GM20431 (cell line): ENCODE measurements around the gene CTDSPL.

ENCODE experiments used
- in situ Hi-C: fragments of 300-500 bp; cut with MseI, MboI; formaldehyde crosslinking; loops from one replicate; pipeline ENCODE4 v1.15.0; 2020; ENCODE audit warnings: low sequenced_read_pairs; ENCODE audit not compliant: unreplicated experiment

The CTDSPL gene

DNA sequence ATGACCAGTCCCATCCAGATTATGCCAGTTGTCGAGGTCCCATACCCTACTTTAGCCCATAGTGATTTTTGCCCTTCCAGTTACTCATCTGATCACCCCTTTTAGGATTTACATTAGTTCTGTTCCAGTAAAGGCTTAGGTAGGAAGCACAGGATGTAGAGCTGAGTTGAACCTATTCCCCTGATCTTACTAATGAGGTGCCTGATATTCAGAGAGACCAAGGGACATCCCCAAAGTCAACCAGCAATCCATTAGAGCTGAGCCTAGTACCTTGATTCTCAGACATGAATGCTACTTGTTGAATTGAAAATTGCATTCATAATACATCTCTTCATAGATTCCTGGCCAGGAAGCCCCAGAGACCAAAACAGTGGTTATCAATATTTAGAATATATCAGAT, 24.7 kb downstream of the CTDSPL start:
- in situ Hi-C loops: no loop called here

GRCh38 chr3:37887062-37887461, 25.4 kb downstream of the CTDSPL start:
- in situ Hi-C loops: no loop called here

DNA sequence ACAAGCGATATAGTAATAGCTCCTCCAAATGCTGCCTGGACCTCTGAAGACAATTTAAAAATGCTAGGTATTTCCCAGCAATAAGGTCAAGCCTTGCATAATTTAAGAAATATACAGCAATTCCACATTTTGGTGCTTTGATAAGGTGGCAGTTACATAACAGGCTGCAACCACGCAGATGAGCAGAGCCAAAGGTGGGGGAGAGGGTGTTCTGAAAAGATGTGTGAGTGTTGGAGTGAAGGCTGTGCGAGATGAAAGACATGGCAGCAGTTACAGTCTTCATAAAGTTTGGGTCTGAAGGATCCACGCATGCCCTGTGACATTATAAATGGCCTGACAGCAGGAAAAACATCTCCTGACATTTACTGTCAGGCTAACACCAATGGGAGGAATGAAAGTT, 26.1 kb downstream of the CTDSPL start:
- in situ Hi-C loops: no loop called here

GRCh38 chr3:37888421-37888820, 26.7 kb downstream of the CTDSPL start:
- in situ Hi-C loops: no loop called here

- in situ Hi-C loops: no loop called here
Observed at GRCh38 chr3:37890522-37890921, 28.8 kb downstream of the CTDSPL start.

DNA sequence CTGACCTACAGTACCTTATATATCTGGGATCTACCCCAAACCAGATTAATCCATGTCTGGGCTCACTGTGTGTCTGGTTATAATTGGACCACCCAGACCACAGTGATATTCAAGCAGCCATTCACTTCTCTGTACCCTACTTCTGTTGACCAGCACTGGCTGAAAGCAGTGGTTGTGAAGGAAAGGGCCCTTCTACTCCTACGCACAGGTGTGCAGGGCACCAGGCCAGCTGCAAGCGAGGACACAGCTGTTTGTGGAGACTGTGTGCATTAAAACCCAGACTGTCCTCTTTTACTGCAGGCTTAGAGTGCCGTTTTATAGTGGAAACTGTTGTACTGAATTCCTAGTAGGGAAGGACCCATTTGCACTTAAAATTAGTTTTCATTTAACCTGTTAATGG, 29.5 kb downstream of the CTDSPL start:
- in situ Hi-C loops: no loop called here

DNA sequence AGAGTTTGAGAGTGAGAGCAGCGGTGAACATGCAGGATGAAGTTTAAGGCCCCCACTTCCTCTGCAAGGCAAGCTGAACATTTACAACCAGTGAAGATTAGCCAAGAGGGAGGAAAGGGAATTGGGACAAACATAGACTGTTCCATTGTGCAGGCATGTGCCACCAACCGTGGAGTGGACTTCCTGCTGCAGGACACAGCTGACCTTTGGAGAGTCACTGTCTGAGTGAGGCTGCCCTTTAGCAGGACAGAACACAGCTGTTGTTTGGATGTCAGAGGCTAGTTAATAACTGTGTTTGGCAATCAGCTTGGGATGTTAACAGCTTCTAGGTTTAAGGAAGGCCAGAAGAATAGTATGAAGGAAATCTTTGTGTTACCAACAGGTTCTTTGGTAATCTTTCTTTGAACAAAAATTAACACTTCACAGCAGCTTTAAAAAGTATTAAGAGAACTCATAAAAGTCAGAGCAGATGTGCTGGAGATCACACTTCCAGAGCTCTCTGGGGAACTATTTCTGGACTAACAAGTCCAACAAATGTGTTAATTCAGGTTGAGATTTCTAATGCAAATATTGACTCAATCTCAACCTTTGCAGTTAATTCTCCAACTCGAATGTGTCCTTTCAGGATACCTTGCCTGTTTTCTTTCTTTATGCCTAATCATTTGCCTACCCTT, 31.4 kb downstream of the CTDSPL start:
- in situ Hi-C loops: no loop called here

DNA sequence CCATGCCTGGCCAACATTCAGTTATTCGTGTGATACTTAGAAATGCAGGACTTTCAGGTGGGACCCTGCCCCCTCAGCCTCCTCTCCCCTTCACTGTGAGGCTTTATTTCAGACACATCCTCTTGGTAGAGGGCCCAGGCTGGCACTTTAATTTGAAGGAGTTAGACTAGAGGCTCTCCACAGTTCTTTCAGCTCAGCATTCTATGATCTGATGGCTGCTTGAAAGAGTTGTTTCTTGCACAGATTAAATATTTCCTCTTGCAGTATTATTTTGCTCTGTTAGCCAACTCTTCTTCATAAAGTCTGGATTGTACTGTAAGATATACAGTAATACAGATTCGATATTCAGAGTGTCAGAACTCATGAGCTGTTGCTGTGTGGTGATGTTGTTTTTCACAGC, 35.1 kb downstream of the CTDSPL start:
- in situ Hi-C loops: no loop called here

- in situ Hi-C loops: no loop called here
Observed at GRCh38 chr3:37897763-37898162, 36.1 kb downstream of the CTDSPL start.

GRCh38 chr3:37898424-37898823, 36.7 kb downstream of the CTDSPL start:
- in situ Hi-C loops: no loop called here

DNA sequence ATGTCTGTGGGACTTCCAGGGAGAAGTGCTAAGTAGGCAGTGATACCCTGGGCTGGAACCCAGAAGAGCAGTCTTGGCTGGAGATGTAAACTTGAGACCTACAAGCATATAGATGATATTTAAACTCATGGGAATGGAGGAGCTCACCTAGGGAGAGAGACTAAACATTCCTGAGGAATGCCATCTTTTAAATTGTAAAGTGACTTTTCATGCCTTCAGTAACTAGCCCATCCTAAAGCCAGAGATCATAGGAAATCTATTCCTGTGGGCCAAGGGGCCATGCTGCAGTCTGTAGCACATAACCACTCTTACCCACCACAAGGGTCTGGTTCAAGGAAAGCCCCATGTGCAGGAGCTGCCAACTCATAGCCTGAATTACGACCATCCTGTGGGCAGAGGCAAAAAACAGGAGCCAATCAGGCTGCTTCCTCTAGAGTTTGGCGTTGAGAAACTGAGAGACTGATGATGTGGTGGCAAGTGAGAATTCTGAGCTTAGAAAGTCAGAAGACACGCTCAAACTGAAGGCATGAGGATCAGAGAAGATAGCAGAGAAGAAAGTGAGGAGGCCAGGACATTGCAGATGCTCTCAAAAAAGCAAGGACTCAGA, 37.5 kb downstream of the CTDSPL start:
- in situ Hi-C loops: no loop called here

GRCh38 chr3:37899711-37900306, 38.1 kb downstream of the CTDSPL start:
- in situ Hi-C loops: no loop called here

DNA sequence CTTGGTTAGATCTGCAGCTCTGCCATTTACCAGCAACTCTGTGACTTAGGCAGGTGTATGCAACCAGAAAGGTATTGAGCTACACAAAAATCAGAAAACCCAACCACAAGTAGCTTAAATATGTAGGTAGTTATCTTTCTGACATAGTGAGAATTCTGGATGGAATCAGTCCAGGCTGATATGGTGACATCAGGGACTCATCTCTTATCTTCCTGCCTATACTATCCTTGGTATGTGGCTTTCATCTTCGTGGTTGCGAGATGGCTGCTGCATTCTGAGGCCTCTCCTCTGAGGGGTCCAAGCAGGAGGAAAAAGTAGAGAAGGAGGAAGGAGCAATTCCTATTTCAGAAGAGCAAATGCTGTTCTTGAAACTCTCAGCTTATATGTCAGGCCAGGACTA, 40.0 kb downstream of the CTDSPL start:
- in situ Hi-C loops: no loop called here

DNA sequence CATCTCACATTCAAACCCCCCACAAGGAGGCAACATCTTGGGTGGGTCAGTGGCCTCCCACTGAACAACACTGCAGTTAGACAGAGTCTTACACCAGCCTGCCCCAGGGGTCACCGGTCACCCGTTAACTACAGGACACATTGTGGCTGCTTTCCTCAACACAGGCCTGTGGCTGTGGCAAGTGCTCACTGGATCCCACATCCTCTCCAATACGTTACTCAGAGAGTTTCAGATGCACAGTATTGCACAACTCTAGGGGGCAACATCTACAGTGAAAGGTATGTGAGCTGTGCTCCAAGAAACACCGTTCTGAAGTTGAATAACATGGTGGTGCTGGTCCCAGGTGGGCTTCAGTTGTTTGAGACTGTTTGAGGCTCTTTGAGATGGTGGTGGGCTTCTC, 41.0 kb downstream of the CTDSPL start:
- in situ Hi-C loops: no loop called here

DNA sequence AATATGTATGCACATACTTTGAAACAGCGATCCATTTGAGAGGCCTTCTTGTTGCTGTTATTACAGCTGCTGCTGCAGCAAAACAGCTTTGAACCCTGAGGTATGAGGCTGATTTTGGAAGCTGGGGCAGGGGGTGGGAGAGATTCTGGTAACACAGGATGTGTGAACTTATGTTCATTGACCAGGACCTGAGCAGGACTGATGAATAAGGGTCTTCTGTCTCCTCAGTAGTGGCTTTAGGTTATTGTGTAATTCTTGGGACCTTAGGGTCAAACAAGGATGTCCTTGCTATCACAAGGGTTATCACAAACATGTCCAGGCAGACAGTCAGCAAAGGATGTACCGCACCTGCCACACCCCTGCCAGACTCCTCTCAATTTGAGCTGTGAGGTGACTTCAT, 41.6 kb downstream of the CTDSPL start:
- in situ Hi-C loops: no loop called here

DNA sequence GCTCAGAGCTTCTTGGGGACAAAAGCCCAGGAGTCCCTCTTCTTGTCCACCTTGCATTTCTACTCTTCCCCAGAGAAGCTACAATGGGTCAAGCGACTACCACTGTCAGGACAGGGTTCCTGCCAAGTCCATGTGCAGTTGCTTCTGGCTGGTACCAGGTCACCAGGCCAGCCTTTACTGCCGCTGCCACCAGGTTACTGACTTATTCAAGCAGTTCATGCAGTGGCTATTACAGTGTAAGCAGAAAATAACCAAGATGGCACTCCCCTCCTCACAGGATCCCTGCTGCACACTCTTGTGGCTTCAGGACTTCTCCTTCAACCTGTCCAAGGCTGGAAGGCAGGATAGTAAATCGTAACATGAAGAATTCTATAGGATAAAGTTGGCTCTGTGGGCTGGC, 42.1 kb downstream of the CTDSPL start:
- in situ Hi-C loops: no loop called here

GRCh38 chr3:37904601-37905000, 42.9 kb downstream of the CTDSPL start:
- in situ Hi-C loops: no loop called here

DNA sequence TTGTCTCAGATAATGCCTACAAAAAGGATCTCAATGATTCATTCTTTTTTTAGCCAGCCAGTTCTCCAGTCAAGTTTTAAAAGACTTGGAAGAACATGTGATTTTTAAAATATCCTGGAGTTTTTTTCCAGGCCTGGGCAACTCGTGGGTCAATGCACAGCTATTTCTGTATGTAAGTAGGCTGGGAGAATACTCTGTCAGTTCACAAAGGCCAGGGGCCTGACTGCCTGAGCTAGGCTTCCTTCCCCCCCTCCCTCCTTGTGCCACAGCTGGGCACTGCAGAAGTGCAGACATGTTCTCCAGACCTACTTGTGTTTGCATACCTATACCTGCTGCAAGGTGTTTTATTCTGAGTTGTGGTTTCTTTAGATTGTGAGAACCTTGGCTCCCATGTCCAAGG, 43.7 kb downstream of the CTDSPL start:
- in situ Hi-C loops: no loop called here

DNA sequence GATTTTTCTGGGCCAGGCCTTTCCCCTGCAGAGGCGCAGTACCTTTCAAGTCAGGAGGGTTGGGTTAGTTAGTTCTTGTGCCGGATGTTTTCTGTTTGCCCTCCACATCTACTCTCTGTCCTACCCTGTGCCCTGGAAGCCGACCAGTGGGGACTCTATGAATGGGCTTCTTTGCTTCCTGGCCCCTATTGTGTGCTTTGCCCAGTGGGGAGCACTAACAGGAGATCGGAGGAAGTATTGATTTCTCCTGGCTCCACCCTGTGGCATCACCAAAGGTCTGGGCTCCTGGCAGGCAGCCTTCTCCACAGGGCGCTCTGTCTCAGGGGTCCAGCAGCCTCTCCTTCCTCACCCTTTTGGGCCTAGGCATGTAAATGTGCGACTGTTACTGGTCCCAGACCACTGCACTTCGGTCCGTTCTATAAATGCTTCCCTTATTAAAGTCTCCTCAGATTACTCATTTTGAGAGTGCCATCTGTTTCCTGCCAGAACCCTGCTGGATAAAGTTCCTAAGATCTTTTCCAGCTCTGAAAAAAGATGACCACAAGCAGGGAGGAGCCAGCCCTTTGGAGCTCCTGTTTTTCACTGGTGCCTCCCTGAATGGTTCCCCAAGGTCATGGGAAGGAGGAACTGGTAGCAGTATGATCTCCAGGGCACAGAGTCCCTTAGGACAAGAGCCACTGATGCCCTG, 44.5 kb downstream of the CTDSPL start:
- in situ Hi-C loops: no loop called here

DNA sequence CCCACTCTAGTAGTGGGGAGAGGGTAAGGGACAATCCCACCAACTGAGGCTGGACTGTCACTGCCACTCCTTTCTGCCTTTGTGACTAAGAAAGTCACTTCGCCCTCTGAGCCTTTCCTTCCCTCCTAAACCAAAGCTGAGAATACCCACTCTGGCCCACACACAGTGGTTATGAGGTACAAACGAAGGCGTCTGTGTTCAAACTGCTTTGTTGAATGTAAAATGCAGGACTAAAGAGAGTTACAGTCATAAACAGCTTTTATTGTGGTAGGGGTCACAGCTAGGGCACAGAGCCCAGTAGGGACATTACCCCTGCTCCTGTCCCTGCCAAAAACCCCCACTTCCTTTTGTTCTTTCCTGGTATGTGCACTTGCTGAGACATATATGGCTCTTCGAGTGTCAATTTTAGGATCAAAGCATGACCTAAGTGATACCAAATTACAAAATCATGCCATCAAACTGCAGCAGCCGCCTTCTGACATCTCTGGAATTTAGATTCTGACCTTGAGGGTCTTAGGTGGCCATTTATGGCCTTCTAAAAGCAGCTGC, 45.1 kb downstream of the CTDSPL start:
- in situ Hi-C loops: no loop called here

DNA sequence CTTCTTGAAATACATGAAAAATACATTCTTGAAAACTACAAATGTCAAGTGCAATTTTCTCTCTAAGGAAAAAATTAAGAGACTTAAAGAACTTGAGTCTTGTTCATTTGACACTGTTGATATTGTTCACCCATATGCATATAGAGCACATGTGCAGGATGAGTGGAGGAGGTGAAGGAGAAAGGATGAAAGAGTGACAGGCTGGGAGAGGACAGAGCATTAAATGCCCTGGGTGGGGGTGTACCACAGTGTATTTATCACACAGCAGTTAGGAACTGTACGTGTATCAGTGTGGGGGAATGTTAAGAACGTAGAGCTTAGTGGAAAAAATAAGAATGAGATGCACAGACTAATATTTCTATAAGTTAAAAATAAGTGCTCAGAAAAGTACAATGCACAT, 45.7 kb downstream of the CTDSPL start:
- in situ Hi-C loops: no loop called here
